Astrocyte (in vitro differentiated cells and primary cell): ENCODE data around the gene CXCR5. TPM values are rescaled to one million over a fixed set of nuclear protein-coding genes. Genes with fewer than 3 reads are reported as not detected.

Source experiments
- DNase-seq: peaks from one replicate; pipeline ENCODE4 v3.0.0-alpha.2; 2010; ENCODE audit warnings: low read depth
- FAIRE-seq: peaks from 2 replicates; lab custom pipeline; 2011; peaks lifted over from hg19 to GRCh38; lab: Jason Lieb, UNC
- H2AFZ ChIP-seq: 2 replicates; pipeline ENCODE4 v1.6.0; 2012; ENCODE audit warnings: low read depth, low read length, inconsistent platforms
- H3K27ac ChIP-seq: 2 replicates; pipeline ENCODE4 v1.5.1; 2011; ENCODE audit warnings: low read depth, low read length, inconsistent platforms
- H3K27me3 ChIP-seq: 2 replicates; pipeline ENCODE4 v1.6.0; 2011; ENCODE audit warnings: low read length, inconsistent platforms; ENCODE audit not compliant: insufficient read depth
- H3K36me3 ChIP-seq: 2 replicates; pipeline ENCODE4 v1.5.1; 2011; ENCODE audit warnings: low read length, inconsistent platforms; ENCODE audit not compliant: insufficient read depth
- H3K4me1 ChIP-seq: 2 replicates; pipeline ENCODE4 v1.5.1; 2011; ENCODE audit warnings: low read length, inconsistent platforms; ENCODE audit not compliant: insufficient read depth
- H3K4me2 ChIP-seq: 2 replicates; pipeline ENCODE4 v1.6.0; 2012; ENCODE audit warnings: low read length, inconsistent platforms
- H3K4me3 ChIP-seq: 2 replicates; pipeline ENCODE4 v1.5.1; 2011; ENCODE audit warnings: low read depth, mild to moderate bottlenecking, low read length, inconsistent platforms; ENCODE audit not compliant: insufficient read depth
- H3K79me2 ChIP-seq: 2 replicates; pipeline ENCODE4 v1.6.0; 2012; ENCODE audit warnings: mild to moderate bottlenecking, low read length, inconsistent platforms; ENCODE audit not compliant: insufficient read depth
- H3K9ac ChIP-seq: 2 replicates; pipeline ENCODE4 v1.6.0; 2012; ENCODE audit warnings: mild to moderate bottlenecking, low read length, inconsistent platforms
- H3K9me3 ChIP-seq: 2 replicates; pipeline ENCODE4 v1.5.1; 2012; ENCODE audit warnings: low read depth, mild to moderate bottlenecking, low read length, inconsistent platforms; ENCODE audit not compliant: insufficient read depth
- H4K20me1 ChIP-seq: 2 replicates; pipeline ENCODE4 v1.6.0; 2012; ENCODE audit warnings: low read length, inconsistent platforms; ENCODE audit not compliant: insufficient read depth
- H3K27ac Mint-ChIP-seq: one replicate; pipeline ENCODE4 v1.8.0; 2021; ENCODE audit warnings: mild to moderate bottlenecking, mixed read lengths; ENCODE audit not compliant: unreplicated experiment
- H3K27me3 Mint-ChIP-seq: one replicate; pipeline ENCODE4 v1.8.0; 2021; ENCODE audit warnings: low read depth, mixed read lengths; ENCODE audit not compliant: unreplicated experiment
- H3K36me3 Mint-ChIP-seq: one replicate; pipeline ENCODE4 v1.8.0; 2021; ENCODE audit warnings: low read depth, mixed read lengths; ENCODE audit not compliant: unreplicated experiment
- H3K4me1 Mint-ChIP-seq: one replicate; pipeline ENCODE4 v1.8.0; 2021; ENCODE audit warnings: low read depth, mixed read lengths; ENCODE audit not compliant: unreplicated experiment
- H3K4me3 Mint-ChIP-seq: one replicate; pipeline ENCODE4 v1.8.0; 2021; ENCODE audit warnings: mild to moderate bottlenecking, moderate library complexity, mixed read lengths; ENCODE audit not compliant: unreplicated experiment
- H3K9me3 Mint-ChIP-seq: one replicate; pipeline ENCODE4 v1.8.0; 2021; ENCODE audit warnings: mild to moderate bottlenecking, mixed read lengths; ENCODE audit not compliant: unreplicated experiment
- CTCF ChIP-seq: IDR thresholded peaks from 2 replicates; pipeline ENCODE4 v1.5.1; 2011; ENCODE audit warnings: low read depth, mild to moderate bottlenecking, inconsistent platforms, low read length, moderate library complexity; ENCODE audit not compliant: insufficient read depth
- EZH2 ChIP-seq: IDR thresholded peaks from 2 replicates; pipeline ENCODE4 v1.6.1; 2012; ENCODE audit warnings: mild to moderate bottlenecking, low read length, inconsistent platforms; ENCODE audit not compliant: insufficient read depth
- total RNA-seq: library from RNA; stranded (reverse); gene quantifications from 2 replicates; pipeline ENCODE4 v1.2.1, GENCODE V29; 2021

Gene CXCR5
- total RNA-seq, 1 donor from 2014 or later = 0.07 TPM

- H3K4me3 ChIP-seq = no peak overlapping the region
- Mint-ChIP-seq H3K9me3 (no peaks in the 10 kb centered on the region), H3K36me3 (peaks cover 1% of the 10 kb centered on the region), H3K4me3 (peak overlapping the region; percentile 60), H3K4me1 (peaks cover 67% of the 10 kb centered on the region), H3K27me3 (no peaks in the 10 kb centered on the region), H3K27ac (peak overlapping the region; percentile 87)
- peaks cover 13% of the 10 kb centered on the region for H4K20me1 ChIP-seq
- peak overlapping the region; percentile 55 for H3K27ac ChIP-seq
- no peak for FAIRE-seq
- no peaks in the 10 kb centered on the region for H3K9me3 ChIP-seq
- H3K27me3 ChIP-seq = no peaks in the 10 kb centered on the region
- H3K36me3 ChIP-seq = no peaks in the 10 kb centered on the region
- H2AFZ ChIP-seq = no peak overlapping the region
- peaks cover 93% of the 10 kb centered on the region for H3K4me1 ChIP-seq
- DNase-seq = peak; percentile 17
- peaks cover 87% of the 10 kb centered on the region for H3K79me2 ChIP-seq
- TF ChIP-seq EZH2 (no peak), CTCF (no peak)
- peak overlapping the region; percentile 49 for H3K9ac ChIP-seq
- H3K4me2 ChIP-seq = peak overlapping the region; percentile 46
Measured at GRCh38 chr11:118914178-118914918, 30.7 kb downstream of the CXCR5 start.

- H3K36me3 Mint-ChIP-seq = peaks cover 1% of the 10 kb centered on the region
- H3K4me1 Mint-ChIP-seq = peaks cover 73% of the 10 kb centered on the region
- no peaks in the 10 kb centered on the region for H3K9me3 Mint-ChIP-seq
- H3K4me3 Mint-ChIP-seq = peak overlapping the region; percentile 60
- H3K4me2 ChIP-seq = no peak overlapping the region
- no peaks in the 10 kb centered on the region for H3K27me3 Mint-ChIP-seq
- H3K9me3 ChIP-seq = no peaks in the 10 kb centered on the region
- DNase-seq (no peak), FAIRE-seq (no peak)
- peaks cover 87% of the 10 kb centered on the region for H3K79me2 ChIP-seq
- H3K27ac Mint-ChIP-seq = peak overlapping the region; percentile 87
- no peaks in the 10 kb centered on the region for H3K36me3 ChIP-seq
- no peak overlapping the region for H2AFZ ChIP-seq
- no peaks in the 10 kb centered on the region for H3K27me3 ChIP-seq
- H3K9ac ChIP-seq = peak overlapping the region; percentile 86
- H3K4me1 ChIP-seq = peaks cover 93% of the 10 kb centered on the region
- no peak overlapping the region for H3K27ac ChIP-seq
- no peak for TF ChIP-seq CTCF
- peaks cover 13% of the 10 kb centered on the region for H4K20me1 ChIP-seq
- no peak overlapping the region for H3K4me3 ChIP-seq
Measured at GRCh38 chr11:118914987-118915386, 31.3 kb downstream of the CXCR5 start.

- no peak for DNase-seq
- Histone ChIP-seq H4K20me1 (peaks cover 17% of the 10 kb centered on the region), H3K4me3 (no peak overlapping the region), H3K9me3 (no peaks in the 10 kb centered on the region), H3K4me1 (peaks cover 94% of the 10 kb centered on the region), H3K4me2 (no peak overlapping the region), H2AFZ (no peak overlapping the region), H3K27ac (peak overlapping the region; percentile 93), H3K9ac (peak overlapping the region; percentile 86), H3K27me3 (no peaks in the 10 kb centered on the region), H3K79me2 (peaks cover 88% of the 10 kb centered on the region), H3K36me3 (no peaks in the 10 kb centered on the region)
- H3K27me3 Mint-ChIP-seq = no peaks in the 10 kb centered on the region
- H3K9me3 Mint-ChIP-seq = no peaks in the 10 kb centered on the region
- no peak overlapping the region for H3K4me3 Mint-ChIP-seq
- FAIRE-seq = no peak
- peaks cover 1% of the 10 kb centered on the region for H3K36me3 Mint-ChIP-seq
- H3K4me1 Mint-ChIP-seq = peaks cover 77% of the 10 kb centered on the region
- peak overlapping the region; percentile 99 for H3K27ac Mint-ChIP-seq
- no peak for TF ChIP-seq EZH2
- TF ChIP-seq CTCF = no peak
Measured at GRCh38 chr11:118915396-118915795, 31.7 kb downstream of the CXCR5 start.
